ENCODE results near the gene CHPF2. TPM values are rescaled to one million over a fixed set of nuclear protein-coding genes. Genes with fewer than 3 reads are reported as not detected.

The CHPF2 gene
- total and polyA plus RNA-seq, 2 of the 13 experiments (the other 11 are each of a cell fraction or from before 2014, with no cell fraction given) = 15.4 to 21.5 TPM

DNA sequence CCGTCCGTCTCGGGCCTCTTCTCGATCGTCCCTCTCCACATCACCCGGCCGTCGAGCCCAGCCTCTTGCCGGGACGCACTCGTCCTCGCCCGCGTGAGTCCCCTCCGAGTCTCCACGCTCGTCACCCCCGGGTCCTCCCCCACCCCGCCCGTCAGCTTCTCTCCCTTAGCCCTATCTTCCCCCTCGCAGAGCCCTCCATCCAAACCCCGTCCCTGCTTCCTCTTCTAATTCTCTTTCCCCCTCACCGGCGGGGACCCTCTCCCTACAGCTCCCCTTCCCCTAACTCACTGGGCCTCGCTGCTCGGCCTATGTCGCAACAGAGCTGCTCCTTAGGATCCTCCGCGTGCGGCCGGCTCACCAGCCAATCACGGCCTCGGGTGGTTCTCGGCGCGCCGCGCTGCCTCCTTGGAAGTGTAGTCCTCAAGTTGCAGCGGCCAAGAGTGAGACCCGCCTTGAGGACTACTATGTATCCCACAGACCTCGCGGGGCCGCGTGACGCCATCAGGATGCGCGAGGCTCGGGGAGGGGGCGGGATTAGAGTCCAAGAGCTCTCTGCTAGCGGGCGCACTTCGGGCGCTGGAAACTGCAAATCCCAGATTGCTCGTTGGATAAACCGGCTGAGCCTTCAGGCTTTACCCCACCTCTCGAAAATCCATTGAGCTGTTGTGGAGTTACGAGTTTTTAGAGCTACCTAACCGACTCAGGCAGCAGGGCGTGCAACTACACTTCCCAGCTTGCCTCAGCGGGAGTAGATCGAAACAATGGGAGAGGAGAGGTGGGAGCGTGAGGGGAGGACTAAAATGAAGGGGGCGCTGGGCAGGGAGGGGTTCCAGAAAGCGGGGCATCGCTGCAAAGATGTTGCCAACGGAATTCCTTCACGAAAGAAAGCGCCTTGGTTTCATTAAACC, 5.2 kb upstream of the CHPF2 start, which contains the start of gene ABCF2 (continued):
- TF ChIP-seq, protein P1, sequence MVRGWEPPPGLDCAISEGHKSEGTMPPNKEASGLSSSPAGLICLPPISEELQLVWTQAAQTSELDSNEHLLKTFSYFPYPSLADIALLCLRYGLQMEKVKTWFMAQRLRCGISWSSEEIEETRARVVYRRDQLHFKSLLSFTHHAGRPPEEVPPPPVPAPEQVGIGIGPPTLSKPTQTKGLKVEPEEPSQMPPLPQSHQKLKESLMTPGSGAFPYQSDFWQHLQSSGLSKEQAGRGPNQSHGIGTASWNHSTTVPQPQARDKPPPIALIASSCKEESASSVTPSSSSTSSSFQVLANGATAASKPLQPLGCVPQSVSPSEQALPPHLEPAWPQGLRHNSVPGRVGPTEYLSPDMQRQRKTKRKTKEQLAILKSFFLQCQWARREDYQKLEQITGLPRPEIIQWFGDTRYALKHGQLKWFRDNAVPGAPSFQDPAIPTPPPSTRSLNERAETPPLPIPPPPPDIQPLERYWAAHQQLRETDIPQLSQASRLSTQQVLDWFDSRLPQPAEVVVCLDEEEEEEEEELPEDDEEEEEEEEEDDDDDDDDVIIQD (CRISPR knock-in tag; IDR thresholded peaks at IDR 0.05; ENCODE audit: low read depth) = no peak
- TF ChIP-seq ZNF746 (CRISPR knock-in tag; IDR thresholded peaks at IDR 0.05) = peak; percentile 56; the same call in 1 of the 2 replicates
- TF ChIP-seq PAWR (CRISPR knock-in tag; IDR thresholded peaks at IDR 0.05; ENCODE audit: borderline replicate concordance) = no peak
- no peak for TF ChIP-seq JUND (CRISPR knock-in tag; IDR thresholded peaks at IDR 0.05)
- TF ChIP-seq RFX3 (CRISPR knock-in tag; IDR thresholded peaks at IDR 0.05) = 0 out of 2 replicates have a peak, but pooled peaks have one; percentile 6
- TF ChIP-seq, protein P2, sequence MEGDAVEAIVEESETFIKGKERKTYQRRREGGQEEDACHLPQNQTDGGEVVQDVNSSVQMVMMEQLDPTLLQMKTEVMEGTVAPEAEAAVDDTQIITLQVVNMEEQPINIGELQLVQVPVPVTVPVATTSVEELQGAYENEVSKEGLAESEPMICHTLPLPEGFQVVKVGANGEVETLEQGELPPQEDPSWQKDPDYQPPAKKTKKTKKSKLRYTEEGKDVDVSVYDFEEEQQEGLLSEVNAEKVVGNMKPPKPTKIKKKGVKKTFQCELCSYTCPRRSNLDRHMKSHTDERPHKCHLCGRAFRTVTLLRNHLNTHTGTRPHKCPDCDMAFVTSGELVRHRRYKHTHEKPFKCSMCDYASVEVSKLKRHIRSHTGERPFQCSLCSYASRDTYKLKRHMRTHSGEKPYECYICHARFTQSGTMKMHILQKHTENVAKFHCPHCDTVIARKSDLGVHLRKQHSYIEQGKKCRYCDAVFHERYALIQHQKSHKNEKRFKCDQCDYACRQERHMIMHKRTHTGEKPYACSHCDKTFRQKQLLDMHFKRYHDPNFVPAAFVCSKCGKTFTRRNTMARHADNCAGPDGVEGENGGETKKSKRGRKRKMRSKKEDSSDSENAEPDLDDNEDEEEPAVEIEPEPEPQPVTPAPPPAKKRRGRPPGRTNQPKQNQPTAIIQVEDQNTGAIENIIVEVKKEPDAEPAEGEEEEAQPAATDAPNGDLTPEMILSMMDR (CRISPR knock-in tag; IDR thresholded peaks at IDR 0.05) = peak; percentile 40
- TF ChIP-seq TEAD3 (CRISPR knock-in tag; optimal IDR thresholded peaks at IDR 0.05; ENCODE audit: borderline replicate concordance) = peak; percentile 34
- TF ChIP-seq MED8 (CRISPR knock-in tag; IDR thresholded peaks at IDR 0.05; ENCODE audit: insufficient replicate concordance) = no peak
- TF ChIP-seq, protein P3, sequence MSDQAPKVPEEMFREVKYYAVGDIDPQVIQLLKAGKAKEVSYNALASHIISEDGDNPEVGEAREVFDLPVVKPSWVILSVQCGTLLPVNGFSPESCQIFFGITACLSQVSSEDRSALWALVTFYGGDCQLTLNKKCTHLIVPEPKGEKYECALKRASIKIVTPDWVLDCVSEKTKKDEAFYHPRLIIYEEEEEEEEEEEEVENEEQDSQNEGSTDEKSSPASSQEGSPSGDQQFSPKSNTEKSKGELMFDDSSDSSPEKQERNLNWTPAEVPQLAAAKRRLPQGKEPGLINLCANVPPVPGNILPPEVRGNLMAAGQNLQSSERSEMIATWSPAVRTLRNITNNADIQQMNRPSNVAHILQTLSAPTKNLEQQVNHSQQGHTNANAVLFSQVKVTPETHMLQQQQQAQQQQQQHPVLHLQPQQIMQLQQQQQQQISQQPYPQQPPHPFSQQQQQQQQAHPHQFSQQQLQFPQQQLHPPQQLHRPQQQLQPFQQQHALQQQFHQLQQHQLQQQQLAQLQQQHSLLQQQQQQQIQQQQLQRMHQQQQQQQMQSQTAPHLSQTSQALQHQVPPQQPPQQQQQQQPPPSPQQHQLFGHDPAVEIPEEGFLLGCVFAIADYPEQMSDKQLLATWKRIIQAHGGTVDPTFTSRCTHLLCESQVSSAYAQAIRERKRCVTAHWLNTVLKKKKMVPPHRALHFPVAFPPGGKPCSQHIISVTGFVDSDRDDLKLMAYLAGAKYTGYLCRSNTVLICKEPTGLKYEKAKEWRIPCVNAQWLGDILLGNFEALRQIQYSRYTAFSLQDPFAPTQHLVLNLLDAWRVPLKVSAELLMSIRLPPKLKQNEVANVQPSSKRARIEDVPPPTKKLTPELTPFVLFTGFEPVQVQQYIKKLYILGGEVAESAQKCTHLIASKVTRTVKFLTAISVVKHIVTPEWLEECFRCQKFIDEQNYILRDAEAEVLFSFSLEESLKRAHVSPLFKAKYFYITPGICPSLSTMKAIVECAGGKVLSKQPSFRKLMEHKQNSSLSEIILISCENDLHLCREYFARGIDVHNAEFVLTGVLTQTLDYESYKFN (CRISPR knock-in tag; conservative IDR thresholded peaks at IDR 0.05) = peak; percentile 41; the same call in 1 of the 2 replicates
- TF ChIP-seq SUZ12 (IDR thresholded peaks at IDR 0.05; ENCODE audit: low read depth, low read length) = peak; percentile 79
- TF ChIP-seq, protein P4, sequence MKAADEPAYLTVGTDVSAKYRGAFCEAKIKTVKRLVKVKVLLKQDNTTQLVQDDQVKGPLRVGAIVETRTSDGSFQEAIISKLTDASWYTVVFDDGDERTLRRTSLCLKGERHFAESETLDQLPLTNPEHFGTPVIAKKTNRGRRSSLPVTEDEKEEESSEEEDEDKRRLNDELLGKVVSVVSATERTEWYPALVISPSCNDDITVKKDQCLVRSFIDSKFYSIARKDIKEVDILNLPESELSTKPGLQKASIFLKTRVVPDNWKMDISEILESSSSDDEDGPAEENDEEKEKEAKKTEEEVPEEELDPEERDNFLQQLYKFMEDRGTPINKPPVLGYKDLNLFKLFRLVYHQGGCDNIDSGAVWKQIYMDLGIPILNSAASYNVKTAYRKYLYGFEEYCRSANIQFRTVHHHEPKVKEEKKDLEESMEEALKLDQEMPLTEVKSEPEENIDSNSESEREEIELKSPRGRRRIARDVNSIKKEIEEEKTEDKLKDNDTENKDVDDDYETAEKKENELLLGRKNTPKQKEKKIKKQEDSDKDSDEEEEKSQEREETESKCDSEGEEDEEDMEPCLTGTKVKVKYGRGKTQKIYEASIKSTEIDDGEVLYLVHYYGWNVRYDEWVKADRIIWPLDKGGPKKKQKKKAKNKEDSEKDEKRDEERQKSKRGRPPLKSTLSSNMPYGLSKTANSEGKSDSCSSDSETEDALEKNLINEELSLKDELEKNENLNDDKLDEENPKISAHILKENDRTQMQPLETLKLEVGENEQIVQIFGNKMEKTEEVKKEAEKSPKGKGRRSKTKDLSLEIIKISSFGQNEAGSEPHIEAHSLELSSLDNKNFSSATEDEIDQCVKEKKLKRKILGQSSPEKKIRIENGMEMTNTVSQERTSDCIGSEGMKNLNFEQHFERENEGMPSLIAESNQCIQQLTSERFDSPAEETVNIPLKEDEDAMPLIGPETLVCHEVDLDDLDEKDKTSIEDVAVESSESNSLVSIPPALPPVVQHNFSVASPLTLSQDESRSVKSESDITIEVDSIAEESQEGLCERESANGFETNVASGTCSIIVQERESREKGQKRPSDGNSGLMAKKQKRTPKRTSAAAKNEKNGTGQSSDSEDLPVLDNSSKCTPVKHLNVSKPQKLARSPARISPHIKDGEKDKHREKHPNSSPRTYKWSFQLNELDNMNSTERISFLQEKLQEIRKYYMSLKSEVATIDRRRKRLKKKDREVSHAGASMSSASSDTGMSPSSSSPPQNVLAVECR (CRISPR knock-in tag; IDR thresholded peaks at IDR 0.05; ENCODE audit: borderline replicate concordance) = peak; percentile 94
- TF ChIP-seq TARDBP (CRISPR knock-in tag; IDR thresholded peaks at IDR 0.05) = peak; percentile 83
- TF ChIP-seq FOXM1 (CRISPR knock-in tag; IDR thresholded peaks at IDR 0.05) = no peak

All from HepG2 (cell line).